Measurements from ENCODE around the gene PCDH9.

DNA sequence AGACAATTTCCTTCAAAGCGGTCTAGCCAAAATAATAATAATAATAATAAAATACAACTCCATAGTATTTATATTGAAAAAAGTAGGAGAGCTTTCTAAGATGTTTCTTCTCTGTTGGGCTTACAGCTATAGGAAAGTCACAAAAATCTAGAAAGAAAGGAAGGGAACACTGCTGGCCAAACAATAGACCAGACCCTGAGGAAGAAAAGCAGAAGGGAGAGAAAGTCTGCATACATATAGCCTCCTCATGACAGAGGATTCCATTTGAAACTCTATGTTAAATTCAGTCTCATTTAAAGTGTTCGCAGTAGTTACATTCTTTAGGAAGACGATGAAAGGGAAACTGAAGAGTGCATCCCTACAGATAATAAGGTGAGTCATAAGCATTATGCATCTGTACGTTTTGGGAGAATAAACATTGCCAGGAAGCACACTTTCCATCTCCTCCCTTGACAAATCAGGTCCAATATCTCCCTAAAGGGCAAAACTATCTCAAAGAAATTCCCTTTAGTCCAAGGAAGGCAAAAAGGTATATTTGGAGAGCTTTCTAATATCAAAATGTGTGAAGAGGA, 86.5 kb downstream of the PCDH9 start:
- TF ChIP-seq, protein P1, sequence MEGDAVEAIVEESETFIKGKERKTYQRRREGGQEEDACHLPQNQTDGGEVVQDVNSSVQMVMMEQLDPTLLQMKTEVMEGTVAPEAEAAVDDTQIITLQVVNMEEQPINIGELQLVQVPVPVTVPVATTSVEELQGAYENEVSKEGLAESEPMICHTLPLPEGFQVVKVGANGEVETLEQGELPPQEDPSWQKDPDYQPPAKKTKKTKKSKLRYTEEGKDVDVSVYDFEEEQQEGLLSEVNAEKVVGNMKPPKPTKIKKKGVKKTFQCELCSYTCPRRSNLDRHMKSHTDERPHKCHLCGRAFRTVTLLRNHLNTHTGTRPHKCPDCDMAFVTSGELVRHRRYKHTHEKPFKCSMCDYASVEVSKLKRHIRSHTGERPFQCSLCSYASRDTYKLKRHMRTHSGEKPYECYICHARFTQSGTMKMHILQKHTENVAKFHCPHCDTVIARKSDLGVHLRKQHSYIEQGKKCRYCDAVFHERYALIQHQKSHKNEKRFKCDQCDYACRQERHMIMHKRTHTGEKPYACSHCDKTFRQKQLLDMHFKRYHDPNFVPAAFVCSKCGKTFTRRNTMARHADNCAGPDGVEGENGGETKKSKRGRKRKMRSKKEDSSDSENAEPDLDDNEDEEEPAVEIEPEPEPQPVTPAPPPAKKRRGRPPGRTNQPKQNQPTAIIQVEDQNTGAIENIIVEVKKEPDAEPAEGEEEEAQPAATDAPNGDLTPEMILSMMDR (conservative IDR thresholded peaks at IDR 0.05; ENCODE audit: low read depth in 2 of 2) = no peak
- TF ChIP-seq EZH2 (IDR thresholded peaks at IDR 0.05; ENCODE audit: low read depth, unreplicated experiment) (no peak), POLR2AphosphoS5 (IDR thresholded peaks at IDR 0.05; ENCODE audit: low read depth) (no peak), NANOG (IDR thresholded peaks at IDR 0.05; ENCODE audit: borderline replicate concordance) (no peak)

All from GM23338 (cell line).